Peyer's patch (tissue), 4 donors: Measurements from ENCODE around the gene ZNF785. TPM values are rescaled to one million over a fixed set of nuclear protein-coding genes. Genes with fewer than 3 reads are reported as not detected.
"Not testable (repeated sequence)": the region's sequence is repeated elsewhere in the genome, so short reads cannot be mapped to it uniquely, and the experiment has no call there.

Source experiments
- DNase-seq, 3 donors: peaks; one replicate each; pipeline ENCODE4 v3.0.0-alpha.2; 2017 to 2019
- H3K27ac ChIP-seq, 4 donors: fragments of 200-600 bp; sonication (generic); one replicate each; pipeline ENCODE4 v1.5.1; 2016 to 2019
- H3K27me3 ChIP-seq, 2 donors: fragments of 200-600 bp; sonication (generic); one replicate each; pipeline ENCODE4 v1.5.1; 2019
- H3K36me3 ChIP-seq, 3 donors: fragments of 200-600 bp; sonication (generic); one replicate each; pipeline ENCODE4 v1.5.1; 2016 to 2019
- H3K4me1 ChIP-seq, 4 donors: fragments of 200-600 bp; sonication (generic); one replicate each; pipeline ENCODE4 v1.5.1; 2016 to 2019
- H3K4me3 ChIP-seq, 4 donors: fragments of 200-600 bp; sonication (generic); 1 replicate in 3 of 4; 2 replicates in 1 of 4; pipeline ENCODE4 v1.5.1; 2016 to 2019; ENCODE audit warnings: mild to moderate bottlenecking in 1 of 4
- H3K9me3 ChIP-seq, 4 donors: fragments of 200-600 bp; sonication (generic); one replicate each; pipeline ENCODE4 v1.5.1; 2016 to 2019; ENCODE audit warnings: mild to moderate bottlenecking in 1 of 4
- CTCF ChIP-seq, 6 experiments: fragments of 450-650 bp in 4 of 6; fragments of 200-600 bp in 2 of 6; sonication (generic) in 1 of 6; IDR thresholded peaks; one replicate each; pipeline ENCODE4 v1.5.1; 2017 to 2019; ENCODE audit warnings: antibody characterized with exemption in 6 of 6, mild to moderate bottlenecking in 3 of 6, moderate library complexity in 1 of 6
- POLR2A ChIP-seq, 2 donors: fragments of 450-650 bp; IDR thresholded peaks; one replicate each; pipeline ENCODE4 v1.5.1; 2017; ENCODE audit warnings: antibody characterized with exemption in 2 of 2, mild to moderate bottlenecking in 2 of 2, moderate library complexity in 2 of 2
- total RNA-seq, 4 donors: library from RNA; depleted of rRNA; stranded (reverse); fragments of >200 nt; gene quantifications; one replicate each; pipeline ENCODE4 v1.1.0, GENCODE V29; 2016

Gene ZNF785
- total RNA-seq, 4 donors from 2014 or later: 13.7 to 55.0 (median 29.3) TPM

GRCh38 chr16:30601966-30602365 is 16.5 kb upstream of the ZNF785 start:
- TF ChIP-seq CTCF (IDR thresholded peaks at IDR 0.05): no peak
- no peak for TF ChIP-seq POLR2A (IDR thresholded peaks at IDR 0.05)
- no peak overlapping the region for H3K27ac ChIP-seq
- H3K27me3 ChIP-seq: no peaks in the 10 kb centered on the region
- no peak overlapping the region for H3K4me3 ChIP-seq
- no peak for DNase-seq
- peaks cover 0 to 11% (median 0%) of the 10 kb centered on the region in 4 donors for H3K4me1 ChIP-seq
- H3K9me3 ChIP-seq: no peaks in the 10 kb centered on the region
- H3K36me3 ChIP-seq: peaks cover 0 to 46% (median 0%) of the 10 kb centered on the region in 3 donors

- TF ChIP-seq POLR2A (IDR thresholded peaks at IDR 0.05) (no peak), CTCF (IDR thresholded peaks at IDR 0.05) (no peak)
- no peak for DNase-seq
Observed at GRCh38 chr16:30600929-30601328, 15.4 kb upstream of the ZNF785 start.

GRCh38 chr16:30600215-30600614 is 14.7 kb upstream of the ZNF785 start:
- Histone ChIP-seq H3K4me3 (no peak overlapping the region), H3K27me3 (no peaks in the 10 kb centered on the region), H3K9me3 (no peaks in the 10 kb centered on the region), H3K4me1 (peaks cover 0 to 11% (median 0%) of the 10 kb centered on the region in 4 donors), H3K27ac (no peak overlapping the region), H3K36me3 (peaks cover 0 to 30% (median 0%) of the 10 kb centered on the region in 3 donors)
- DNase-seq: no peak
- TF ChIP-seq POLR2A (IDR thresholded peaks at IDR 0.05): no peak
- no peak for TF ChIP-seq CTCF (IDR thresholded peaks at IDR 0.05)

More at GRCh38 chr16:30600929-30601328, 15.4 kb upstream of the ZNF785 start:
- no peaks in the 10 kb centered on the region for H3K9me3 ChIP-seq
- H3K27ac ChIP-seq: no peak overlapping the region
- H3K27me3 ChIP-seq: no peaks in the 10 kb centered on the region
- H3K36me3 ChIP-seq: peaks cover 0 to 37% (median 0%) of the 10 kb centered on the region in 3 donors
- H3K4me1 ChIP-seq: peaks cover 0 to 11% (median 0%) of the 10 kb centered on the region in 4 donors
- H3K4me3 ChIP-seq: no peak overlapping the region

GRCh38 chr16:30592871-30593270 is 7.4 kb upstream of the ZNF785 start:
- H3K4me3 ChIP-seq: no peak overlapping the region
- no peak overlapping the region for H3K27ac ChIP-seq
- DNase-seq: no peak
- H3K36me3 ChIP-seq: no peaks in the 10 kb centered on the region
- H3K9me3 ChIP-seq: no peaks in the 10 kb centered on the region
- TF ChIP-seq POLR2A (IDR thresholded peaks at IDR 0.05) (no peak), CTCF (IDR thresholded peaks at IDR 0.05) (no peak)
- H3K27me3 ChIP-seq: no peaks in the 10 kb centered on the region
- peaks cover 0 to 6% (median 0%) of the 10 kb centered on the region in 4 donors for H3K4me1 ChIP-seq

- not testable (repeated sequence) for H3K27me3 ChIP-seq, H3K4me3 ChIP-seq, H3K36me3 ChIP-seq, DNase-seq, H3K9me3 ChIP-seq
- Histone ChIP-seq H3K4me1 (peaks cover 0 to 18% (median 2%) of the 10 kb centered on the region in 4 donors), H3K27ac (peak overlapping the region in 2 of 4 donors; percentile 20 to 62)
Observed at GRCh38 chr16:30590869-30591268, 5.4 kb upstream of the ZNF785 start.

GRCh38 chr16:30589582-30589981 is 4.1 kb upstream of the ZNF785 start:
- DNase-seq, H3K9me3 ChIP-seq, H3K27me3 ChIP-seq, H3K36me3 ChIP-seq, H3K27ac ChIP-seq, H3K4me3 ChIP-seq: not testable (repeated sequence)
- H3K4me1 ChIP-seq: peaks cover 0 to 23% (median 2%) of the 10 kb centered on the region in 4 donors

GRCh38 chr16:30588651-30589050 is 3.2 kb upstream of the ZNF785 start:
- Histone ChIP-seq H3K4me3 (no peak overlapping the region), H3K36me3 (peaks cover 0 to 5% (median 0%) of the 10 kb centered on the region in 3 donors), H3K27me3 (no peaks in the 10 kb centered on the region), H3K27ac (no peak overlapping the region), H3K4me1 (peaks cover 0 to 29% (median 2%) of the 10 kb centered on the region in 4 donors), H3K9me3 (no peaks in the 10 kb centered on the region)
- TF ChIP-seq POLR2A (IDR thresholded peaks at IDR 0.05) (no peak), CTCF (IDR thresholded peaks at IDR 0.05) (no peak)
- no peak for DNase-seq
